ENCODE data around the gene BMP8A.

DNA sequence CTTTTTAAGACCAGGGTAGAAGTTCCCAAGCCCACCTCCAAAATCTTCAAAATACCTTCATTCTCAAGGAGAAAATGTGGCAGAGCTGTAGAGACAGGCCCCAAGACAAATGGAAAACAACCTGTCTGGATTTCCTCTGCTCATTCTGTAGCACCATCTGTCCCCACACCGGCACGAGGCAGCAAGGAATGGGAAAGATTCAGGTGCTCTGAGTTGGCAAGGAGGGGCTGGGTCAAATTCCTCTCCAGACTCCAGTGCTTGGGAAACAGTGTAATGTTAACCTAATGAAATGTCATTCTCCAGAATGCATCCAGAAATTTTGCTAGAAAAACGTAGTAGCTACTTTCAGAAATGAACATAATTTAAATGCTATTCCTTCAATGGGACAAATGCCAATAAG, 75.9 kb downstream of the BMP8A start:
- no peak for TF ChIP-seq EZH2 (IDR thresholded peaks at IDR 0.05)
- TF ChIP-seq EZH2phosphoT487 (IDR thresholded peaks at IDR 0.05; ENCODE audit: borderline replicate concordance), result no peak
- no peak for TF ChIP-seq ZFX (IDR thresholded peaks at IDR 0.05)
- TF ChIP-seq CEBPB (IDR thresholded peaks at IDR 0.05; ENCODE audit: low read depth), result no peak

All from HCT116 (cell line).